Kasumi-1 (cell line): ENCODE measurements around the gene POLRMT.
"Not testable (repeated sequence)": the region's sequence is repeated elsewhere in the genome, so short reads cannot be mapped to it uniquely, and the experiment has no call there.

Experiments used
- DNase-seq, 2 experiments: peaks; one replicate each; lab custom pipeline; 2025; lab: John Stamatoyannopoulos, UW

Gene POLRMT

GRCh38 chr19:610801-611480 lies 22.4 kb downstream of the POLRMT start:
- peak; percentile 77 to 85 for DNase-seq

DNA sequence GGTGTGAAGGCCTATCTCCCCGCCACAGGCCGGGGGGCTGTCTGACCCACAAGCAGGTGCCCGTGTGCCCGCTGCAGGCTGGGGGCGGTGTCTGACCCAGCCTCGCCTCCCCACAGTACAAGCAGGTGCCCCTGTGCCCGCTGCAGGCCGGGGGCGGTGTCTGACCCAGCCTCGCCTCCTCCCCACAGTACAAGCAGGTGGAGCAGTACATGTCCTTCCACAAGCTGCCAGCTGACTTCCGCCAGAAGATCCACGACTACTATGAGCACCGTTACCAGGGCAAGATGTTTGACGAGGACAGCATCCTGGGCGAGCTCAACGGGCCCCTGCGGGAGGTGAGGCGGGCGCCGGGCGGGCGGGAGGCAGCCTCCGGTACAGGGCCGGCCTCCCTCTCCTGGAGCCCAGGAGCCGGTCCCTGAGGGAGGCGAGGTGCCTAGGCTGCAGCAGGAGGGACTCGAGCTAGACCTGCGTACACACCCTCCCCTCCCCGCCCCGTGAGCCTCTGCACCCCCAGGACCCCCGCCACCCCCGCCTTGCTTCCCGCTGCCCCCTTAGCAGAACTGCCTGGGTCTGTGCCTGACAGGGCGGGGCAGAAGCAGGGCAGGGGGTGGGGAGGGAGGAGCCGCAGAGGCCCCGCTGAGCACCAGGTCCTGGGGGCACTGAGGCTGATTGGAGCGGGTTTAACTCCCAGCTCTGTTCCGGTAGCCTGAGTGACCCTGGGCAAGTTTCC lies 23.1 kb downstream of the POLRMT start:
- peak; percentile 49 to 66 for DNase-seq

DNA sequence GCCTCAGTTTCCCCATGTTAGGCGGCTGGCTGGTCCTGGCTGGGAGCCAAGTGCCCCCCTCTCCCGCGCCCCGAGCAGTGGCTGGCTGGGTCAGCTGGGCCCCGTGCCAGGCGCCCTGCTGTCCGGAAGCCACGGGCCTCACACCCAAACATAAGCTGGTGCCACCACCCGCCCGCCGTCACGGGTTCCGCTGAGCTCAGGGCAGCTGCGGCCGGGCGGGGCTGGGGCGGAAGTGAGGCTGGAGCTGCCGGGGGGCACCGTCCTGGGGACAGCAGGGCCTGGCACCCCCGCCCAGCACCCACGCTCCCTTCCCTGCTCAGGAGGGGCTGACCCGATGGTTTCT lies 24.4 kb downstream of the POLRMT start:
- no peak for DNase-seq

- no peak for DNase-seq
These were observed 25.0 kb downstream of the POLRMT start for GRCh38 chr19:608155-609003.

DNA sequence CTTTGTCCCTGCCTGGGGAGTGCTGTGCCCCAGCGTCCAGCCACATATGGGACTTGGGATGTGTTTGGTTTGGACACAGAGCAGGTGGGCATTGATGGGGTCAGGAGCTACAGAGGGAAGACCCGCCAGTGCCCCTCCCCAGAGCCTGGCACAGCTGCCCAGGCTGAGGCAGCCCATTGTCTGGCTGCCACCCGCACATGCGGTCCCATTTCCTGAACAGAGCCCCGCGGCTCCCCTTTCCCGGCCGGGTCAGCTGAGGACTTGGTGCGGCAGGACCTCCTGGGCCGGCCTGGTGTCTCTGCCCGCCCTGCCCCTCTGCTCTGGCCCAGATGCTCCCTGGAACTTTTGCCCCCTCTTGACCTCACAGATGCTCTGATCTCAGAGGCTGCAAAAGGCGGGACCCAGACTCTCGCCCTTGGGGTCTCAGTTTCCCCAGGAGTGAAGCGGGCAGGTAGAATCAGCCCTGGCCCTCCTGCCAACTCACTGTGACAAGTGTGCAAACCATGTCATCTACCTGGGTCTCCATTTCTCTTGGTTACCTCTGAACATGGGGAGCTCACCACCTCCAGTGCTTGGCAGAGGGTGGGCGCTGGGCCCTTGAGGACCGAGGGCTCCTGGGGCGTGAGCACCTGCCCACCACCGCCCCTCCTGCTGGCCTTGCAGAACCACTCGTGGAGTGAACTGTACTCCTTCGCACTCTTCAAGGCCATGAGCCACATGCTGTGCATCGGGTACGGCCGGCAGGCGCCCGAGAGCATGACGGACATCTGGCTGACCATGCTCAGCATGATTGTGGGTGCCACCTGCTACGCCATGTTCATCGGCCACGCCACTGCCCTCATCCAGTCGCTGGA lies 25.8 kb downstream of the POLRMT start:
- DNase-seq: no peak

DNA sequence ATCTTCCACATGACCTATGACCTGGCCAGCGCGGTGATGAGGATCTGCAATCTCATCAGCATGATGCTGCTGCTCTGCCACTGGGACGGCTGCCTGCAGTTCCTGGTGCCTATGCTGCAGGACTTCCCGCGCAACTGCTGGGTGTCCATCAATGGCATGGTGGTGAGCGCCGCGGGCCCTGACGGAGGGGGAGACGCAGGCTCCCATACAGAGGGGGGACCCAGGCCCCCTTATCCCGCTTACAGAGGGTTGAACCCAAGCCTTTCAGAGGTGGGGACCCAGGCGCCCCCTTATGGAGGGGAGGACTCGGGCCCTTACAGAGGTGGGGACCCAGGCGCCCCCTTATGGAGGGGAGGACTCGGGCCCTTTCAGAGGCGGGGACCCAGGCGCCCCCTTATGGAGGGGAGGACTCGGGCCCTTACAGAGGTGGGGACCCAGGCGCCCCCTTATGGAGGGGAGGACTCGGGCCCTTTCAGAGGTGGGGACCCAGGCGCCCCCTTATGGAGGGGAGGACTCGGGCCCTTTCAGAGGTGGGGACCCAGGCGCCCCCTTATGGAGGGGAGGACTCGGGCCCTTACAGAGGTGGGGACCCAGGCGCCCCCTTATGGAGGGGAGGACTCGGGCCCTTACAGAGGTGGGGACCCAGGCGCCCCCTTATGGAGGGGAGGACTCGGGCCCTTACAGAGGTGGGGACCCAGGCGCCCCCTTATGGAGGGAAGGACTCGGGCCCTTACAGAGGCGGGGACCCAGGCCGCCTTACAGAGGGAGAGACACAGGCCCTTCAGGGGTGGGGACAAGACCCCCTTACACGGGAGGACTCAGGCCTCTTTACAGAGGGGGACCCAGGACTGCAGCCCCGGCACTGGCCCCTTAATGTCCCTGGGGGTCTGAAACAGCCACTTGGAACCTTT lies 28.0 kb downstream of the POLRMT start:
- peak in 1 of 2 experiments; percentile 12 for DNase-seq

DNA sequence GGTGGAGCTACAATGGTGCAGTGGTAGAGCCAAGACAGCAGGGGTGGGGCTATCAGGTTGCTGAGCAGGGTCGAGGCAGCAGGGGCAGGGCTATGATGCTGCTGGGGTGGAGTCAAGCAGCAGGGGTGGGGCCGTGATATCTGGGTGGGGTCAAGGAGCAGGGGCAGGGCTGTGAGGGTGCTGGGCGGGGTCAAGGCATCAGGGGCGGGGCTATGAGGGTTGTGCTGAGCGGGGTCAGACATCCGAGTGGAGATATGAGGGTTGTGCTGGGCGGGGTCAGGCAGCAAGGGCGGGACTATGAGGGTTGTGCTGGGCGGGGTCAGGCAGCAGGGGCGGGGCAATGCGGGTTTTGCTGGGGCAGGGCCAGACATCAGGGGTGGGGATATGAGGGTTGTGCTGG lies 29.0 kb downstream of the POLRMT start:
- DNase-seq: no peak

DNA sequence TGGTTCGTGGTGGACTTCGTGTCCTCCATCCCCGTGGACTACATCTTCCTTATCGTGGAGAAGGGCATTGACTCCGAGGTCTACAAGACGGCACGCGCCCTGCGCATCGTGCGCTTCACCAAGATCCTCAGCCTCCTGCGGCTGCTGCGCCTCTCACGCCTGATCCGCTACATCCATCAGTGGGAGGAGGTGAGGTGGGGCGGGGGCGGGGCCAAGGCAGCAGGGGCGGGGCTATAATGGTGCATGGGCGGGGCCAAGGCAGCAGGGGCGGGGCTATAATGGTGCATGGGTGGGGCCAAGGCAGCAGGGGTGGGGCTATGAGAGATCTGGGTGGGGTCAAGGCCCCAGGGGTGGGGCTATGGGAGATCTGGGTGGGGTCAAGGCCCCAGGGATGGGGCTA lies 29.6 kb downstream of the POLRMT start:
- DNase-seq: not testable (repeated sequence)

- not testable (repeated sequence) for DNase-seq
These were observed 30.1 kb downstream of the POLRMT start for GRCh38 chr19:603302-603639.

- DNase-seq: no peak
These were observed 30.7 kb downstream of the POLRMT start for GRCh38 chr19:602391-603301.

- no peak for DNase-seq
These were observed 31.5 kb downstream of the POLRMT start for GRCh38 chr19:601790-602189.

DNA sequence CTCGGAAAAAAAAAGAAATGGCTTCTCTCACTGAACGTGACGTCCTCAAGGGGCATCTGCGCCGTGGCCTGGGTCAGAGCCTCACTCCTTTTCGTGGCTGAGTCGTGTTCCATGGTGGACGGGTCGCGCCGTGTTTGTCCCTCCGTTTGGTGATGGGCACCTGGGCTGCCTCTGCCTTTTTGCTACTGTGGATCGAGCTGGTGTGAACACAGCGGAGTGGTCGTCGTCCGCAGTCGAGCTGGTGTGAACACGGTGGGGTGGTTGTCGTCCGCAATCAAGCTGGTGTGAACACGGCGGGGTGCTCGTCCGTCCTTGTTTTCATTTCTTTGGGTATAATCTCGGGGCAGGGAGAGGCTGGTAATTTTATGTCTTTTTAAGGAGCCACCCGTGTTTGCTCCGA lies 32.0 kb downstream of the POLRMT start:
- DNase-seq: no peak

DNA sequence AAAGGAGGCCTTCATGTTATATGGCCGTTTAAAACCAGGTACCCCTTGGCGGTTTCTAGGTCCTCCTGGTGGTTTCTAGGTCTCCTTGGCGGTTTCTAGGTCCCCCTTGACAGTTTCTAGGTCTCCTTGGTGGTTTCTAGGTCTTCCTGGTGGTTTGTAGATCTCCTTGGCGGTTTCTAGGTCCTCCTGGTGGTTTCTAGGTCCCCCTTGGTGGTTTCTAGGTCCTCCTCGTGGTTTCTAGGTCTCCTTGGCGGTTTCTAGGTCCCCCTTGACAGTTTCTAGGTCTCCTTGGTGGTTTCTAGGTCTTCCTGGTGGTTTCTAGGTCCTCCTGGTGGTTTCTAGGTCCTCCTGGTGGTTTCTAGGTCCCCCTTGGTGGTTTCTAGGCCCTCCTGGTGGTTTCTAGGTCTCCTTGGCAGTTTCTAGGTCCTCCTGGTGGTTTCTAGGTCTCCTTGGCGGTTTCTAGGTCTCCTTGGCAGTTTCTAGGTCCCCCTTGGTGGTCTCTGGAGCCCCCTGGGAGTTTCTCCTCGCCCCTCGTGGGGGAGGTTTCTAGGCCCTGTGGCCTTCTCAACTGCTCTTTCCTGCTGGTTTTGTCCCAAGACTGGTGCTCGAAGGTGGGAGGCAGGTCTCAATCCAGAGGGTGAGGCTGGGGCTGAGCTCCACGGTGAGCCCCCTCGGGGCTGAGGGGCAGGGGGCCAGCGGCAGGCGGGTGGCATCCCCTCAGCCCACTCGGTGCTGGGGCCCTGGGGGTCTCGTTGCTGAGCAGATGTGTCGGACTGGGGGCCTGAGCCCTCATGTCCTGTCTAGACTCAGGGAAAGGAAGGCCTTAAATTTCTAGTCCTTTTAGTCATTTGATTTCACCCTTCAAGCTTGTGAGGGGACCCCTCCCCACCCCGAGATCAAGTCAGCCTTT lies 35.7 kb downstream of the POLRMT start:
- no peak for DNase-seq

GRCh38 chr19:596263-596655 lies 37.1 kb downstream of the POLRMT start:
- no peak for DNase-seq

GRCh38 chr19:595326-596262 lies 37.7 kb downstream of the POLRMT start:
- no peak for DNase-seq

DNA sequence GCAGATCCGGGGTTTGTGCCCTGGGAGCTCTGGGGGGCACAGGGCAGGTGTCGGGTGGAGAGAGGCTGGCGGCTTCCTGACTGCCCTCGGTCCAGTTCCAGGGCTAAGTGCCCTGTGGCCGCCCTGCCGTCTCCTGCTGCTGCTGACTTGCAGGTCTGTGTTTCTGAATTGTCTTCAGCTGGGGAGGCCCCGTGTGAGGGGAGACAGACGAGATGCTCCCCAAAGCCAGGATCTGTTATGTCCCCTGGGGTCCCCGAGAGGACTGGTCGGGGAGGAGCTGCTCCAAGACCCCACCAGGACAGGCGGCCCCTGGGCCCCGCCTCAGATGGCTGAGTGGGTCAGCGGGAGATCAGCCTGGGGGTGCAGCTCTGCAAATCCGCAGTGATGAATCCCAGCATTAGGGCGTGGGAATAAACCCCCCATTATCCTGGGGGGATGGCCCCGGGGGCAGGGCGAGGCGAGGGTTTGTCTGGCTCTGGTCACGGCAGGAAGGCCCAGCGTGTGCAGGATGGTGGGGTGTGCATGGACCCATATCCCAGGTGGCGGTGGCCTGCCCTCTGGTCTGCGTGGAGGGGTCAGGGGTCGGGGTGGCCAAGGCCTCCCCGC lies 39.0 kb downstream of the POLRMT start:
- no peak for DNase-seq

- DNase-seq: no peak
These were observed 39.8 kb downstream of the POLRMT start for GRCh38 chr19:593505-593904.
